H4 (cell line): Measurements from ENCODE around the gene GFAP. TPM values are rescaled to one million over a fixed set of nuclear protein-coding genes. Genes with fewer than 3 reads are reported as not detected.

ENCODE experiments used
- DNase-seq: peaks from one replicate; pipeline ENCODE4 v3.0.0-alpha.2; 2015; ENCODE audit warnings: low spot score
- total RNA-seq: library from RNA; depleted of rRNA; stranded (reverse); fragments of >200 nt; shearing (Covaris generic); gene quantifications from 2 replicates; pipeline ENCODE4 v1.2.3, GENCODE V29; 2014

GFAP gene
- total RNA-seq, 1 experiment from 2014 or later: not detected

DNA sequence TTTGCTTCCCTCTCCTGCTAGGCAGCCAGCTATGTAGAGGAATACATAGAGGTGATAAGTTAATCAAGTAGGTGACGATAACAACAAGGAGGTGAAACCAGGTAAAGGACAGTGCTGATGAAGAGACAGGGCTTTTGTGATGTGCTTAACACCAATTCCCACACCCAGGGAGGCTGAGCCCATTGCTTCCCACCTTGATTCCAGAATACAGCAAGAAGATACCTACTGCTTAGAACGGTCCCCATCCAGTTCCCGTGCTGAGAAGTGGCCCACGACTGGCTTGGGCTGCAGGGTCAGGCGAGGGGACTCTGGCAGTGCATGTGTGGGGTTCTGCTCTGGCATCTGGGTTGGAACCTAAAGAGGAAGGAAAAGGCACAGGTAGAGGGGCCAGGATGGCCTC is 16.1 kb upstream of the GFAP start:
- DNase-seq: no peak

DNA sequence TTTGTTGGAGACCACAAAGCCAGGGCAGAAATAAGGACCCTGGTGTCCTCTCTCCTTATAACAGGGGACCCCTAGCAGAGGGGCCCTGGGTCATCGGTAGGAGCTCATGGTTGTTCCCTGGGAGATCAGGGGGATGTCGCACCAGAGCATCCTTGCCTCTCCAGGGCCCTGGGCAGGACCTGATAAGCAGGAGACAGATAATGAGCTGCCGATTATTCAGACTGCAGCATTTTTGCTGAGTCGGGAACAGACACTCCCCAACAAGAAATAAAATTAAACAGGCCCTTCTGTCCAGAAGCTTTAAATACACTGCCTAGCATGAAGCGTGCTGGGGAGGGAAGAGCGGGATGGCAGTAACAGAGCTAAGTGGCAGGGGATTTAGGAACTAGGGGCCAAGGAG is 15.4 kb upstream of the GFAP start:
- DNase-seq: no peak

DNA sequence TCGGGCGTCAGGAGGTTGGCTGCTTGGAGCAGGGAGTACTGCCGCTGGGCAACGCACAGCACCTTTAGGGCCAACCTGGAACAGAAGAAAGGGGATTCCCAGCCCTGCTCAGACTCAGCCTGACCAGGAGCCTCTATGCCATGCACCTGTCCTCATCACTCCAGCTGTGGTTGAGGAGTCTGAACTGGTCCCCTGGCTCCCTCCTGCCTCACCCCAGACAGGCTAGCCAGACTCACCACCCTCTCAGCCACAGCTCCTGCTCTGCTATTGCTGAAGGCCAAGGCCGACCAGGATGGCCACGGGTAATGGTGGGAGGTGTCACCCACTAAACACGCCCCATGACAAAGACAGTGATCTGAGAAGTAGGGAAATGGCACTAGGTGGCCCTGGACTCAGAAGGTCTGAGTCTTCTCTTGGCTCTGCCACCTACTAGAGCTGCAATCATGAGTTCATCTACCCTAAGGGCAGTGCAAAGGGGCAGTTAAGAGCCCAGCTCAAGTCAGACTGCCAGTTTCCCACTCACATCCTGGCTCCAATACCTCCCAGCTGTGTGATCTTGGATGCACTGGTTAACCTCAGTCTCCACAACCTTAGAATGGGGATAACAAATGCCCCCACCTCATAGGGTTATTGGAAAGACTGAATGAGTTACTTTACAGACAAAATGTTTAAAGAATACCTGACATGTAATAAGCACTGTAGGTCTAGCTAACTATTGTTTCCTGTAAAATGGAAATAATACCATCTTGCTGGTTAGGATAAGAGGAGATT is 13.8 kb upstream of the GFAP start:
- no peak for DNase-seq

DNA sequence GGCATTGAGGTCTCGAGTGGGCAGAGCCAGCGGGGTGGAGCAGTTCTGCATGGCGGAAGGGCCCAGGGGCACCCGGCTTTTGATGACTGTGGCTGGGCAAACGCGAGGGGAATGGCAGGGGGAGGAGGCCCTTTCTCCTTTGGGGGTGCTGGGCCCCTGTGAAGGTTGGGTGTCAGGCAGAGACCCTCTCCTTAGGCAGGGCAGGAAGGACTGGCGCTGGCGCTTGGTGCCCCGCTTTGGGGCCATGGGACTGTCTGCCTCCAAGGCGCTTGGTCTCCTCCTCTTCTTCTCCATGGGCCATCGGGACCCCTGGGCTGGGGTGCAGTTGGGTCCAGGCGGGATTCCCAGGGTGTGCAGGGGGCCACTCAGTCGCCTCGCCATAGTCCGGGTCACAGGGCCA is 12.8 kb upstream of the GFAP start:
- DNase-seq: no peak

DNA sequence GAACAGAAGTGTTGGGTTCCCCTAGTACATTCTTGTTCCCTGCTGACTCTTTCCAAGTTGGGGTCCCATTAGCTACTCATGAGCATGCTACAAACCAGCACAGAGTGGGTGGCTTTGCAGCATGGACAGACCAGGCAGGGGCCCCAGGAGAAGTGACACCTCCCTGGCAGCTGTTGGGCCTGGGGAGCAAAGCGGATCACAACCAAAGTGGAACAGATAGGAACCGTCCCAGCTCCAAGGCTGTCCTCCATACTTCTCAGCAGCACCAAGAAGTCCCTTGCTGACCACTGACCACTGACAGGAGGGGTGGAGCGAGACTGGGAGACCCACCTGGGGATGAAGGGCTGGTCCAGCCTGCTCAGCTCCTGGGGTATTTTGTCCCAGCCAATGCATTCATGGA is 12.4 kb upstream of the GFAP start:
- DNase-seq: no peak

DNA sequence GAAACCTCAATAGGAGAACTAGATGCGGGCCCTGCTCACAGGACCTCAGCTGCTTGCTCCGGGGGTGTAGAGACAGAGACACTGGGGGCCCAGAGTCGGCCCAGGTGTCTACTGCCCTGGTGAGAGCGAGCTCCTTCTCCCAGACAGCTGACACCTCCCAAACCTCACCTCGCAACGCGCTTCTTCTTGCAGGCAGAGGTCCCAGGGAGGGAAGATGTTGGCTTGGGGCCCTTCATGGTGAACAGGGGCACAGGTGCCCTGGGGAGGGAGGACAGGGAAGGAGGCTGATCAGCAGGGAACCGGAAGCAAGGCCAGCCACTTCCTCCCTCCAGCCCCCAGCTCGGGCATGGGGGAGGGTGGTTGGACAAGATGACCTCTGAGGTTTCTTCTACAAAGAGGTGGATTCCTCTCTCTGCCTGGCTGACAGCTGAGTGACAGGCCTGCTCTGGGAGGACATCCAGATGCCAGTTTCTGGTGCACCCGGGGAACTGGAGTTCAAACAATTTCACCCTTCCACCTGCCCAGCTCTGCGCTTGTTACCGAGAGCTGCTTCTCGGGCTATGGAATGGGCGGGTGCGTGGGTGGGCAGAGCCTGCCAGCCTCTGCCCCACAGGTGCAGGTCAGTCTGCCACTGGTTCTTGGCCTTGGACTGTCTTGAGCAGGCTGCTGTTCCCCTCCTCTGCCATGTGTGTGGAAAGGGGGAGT is 11.7 kb upstream of the GFAP start:
- DNase-seq: no peak

DNA sequence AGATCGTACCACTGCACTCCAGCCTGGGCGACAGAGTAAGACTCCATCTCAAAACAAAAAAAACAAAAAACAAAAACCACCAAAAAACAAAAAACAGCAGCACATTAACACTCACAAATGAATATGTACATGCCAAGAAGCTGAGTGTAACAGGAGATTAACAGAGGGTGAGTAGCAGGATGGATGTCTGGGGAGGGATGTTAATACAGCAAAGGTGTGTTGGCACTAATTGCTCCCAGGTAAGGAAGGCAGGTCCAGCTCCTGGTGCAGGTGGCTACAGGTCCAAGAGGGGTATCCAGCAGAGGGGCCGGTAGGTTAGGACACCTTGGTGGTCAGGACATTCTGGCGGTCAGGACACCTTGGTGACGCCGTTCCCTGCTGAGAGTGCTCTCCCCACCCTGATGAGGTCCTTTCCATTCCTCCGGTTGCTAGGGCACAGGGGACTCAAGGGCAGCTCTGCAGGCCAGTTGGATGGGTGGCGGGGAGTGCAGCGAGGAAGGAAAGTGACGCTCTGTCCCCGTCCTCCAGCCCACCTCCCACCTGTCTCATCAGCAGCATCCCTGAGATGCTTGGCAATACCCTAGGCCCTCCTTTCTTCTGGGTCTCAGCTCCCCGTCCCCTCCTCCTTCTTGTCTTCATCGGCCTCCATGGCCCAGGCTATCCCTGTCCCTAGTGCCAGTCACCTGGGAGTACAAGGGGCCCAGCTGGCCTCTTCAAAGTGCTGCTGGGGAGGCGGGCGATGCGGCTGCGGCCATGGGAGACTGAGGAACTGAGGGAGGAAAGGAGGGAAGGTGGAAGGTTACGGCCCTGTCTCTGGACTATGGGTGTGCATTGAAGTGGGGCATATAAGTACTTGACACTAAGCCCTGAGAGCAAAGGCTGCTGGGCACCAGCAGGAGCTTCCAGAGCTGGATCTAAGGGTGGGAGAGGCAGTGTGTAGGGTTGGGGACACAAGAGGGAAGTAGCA is 10.7 kb upstream of the GFAP start:
- DNase-seq: no peak

DNA sequence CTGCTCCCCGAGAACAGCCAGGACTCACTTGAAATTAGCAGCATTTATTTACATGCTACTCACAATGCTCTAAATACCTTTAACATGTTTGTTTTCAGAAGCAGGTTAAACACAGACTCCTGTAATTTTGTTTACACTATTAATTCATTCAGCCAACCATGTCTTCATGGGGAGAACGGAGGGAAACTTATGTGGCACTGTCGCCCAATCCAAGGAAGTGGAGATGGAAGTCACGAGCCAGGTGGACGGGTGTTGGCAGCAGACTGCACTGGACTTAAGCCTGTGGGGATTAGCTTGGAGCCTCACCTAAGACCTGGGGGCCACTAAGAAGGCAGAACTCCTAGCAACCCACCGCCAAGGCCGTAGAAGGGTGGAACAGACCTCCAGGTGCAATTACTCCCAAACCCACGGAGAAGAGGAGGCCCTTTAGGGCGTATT is 8.8 kb upstream of the GFAP start:
- no peak for DNase-seq

DNA sequence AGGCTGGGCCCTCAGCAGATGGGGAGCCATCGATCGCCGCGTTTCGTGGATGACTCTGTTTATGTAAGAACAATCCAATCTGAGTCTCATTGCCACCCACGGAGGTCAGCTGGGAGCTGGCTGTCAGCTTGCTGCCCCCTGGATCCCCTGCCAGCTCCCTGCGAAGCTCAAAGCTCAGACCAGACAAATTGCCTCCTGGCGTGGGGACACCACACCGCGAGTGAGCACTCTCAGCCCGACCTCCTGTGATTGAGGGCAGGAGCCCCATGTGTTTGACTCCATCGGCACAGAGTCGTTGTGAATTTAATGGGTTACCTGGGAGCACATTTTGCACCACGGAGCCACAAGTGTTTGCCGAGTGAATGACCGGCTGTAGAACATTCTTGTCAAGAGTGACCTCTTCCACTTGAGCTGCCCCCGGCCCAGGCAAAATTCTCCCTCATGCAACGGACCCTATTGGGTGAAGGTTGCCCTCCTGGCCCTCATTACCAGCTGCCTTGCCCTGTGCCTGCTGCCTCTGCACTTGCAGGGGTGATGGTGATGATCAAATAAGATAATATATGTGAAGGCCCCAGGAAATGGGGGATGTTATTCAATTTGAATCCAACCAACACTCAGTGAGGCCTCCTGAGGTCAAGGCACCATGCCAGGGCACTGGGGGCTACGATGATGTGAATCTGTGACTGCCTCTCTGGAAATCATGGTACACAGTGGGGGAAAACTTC is 7.6 kb upstream of the GFAP start:
- DNase-seq: no peak

DNA sequence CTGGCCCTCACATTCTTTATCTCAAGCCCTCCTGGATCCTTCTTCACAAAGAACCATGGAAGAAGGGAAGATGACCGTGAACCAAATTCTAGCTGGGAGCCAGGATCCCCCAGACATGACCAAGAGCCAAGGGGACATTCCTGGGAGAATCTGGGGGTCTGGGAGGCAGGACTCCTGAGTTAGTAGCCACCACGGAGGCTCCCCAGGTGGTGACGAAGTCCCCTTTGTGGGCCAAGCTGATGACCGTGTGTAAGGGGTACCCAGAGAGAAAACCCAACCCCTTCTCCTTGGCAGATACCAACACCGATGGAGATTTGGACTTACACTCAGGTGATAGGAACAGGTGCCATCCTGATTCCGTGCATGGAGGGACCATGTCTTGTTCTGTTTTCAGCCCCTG is 6.8 kb upstream of the GFAP start:
- no peak for DNase-seq

DNA sequence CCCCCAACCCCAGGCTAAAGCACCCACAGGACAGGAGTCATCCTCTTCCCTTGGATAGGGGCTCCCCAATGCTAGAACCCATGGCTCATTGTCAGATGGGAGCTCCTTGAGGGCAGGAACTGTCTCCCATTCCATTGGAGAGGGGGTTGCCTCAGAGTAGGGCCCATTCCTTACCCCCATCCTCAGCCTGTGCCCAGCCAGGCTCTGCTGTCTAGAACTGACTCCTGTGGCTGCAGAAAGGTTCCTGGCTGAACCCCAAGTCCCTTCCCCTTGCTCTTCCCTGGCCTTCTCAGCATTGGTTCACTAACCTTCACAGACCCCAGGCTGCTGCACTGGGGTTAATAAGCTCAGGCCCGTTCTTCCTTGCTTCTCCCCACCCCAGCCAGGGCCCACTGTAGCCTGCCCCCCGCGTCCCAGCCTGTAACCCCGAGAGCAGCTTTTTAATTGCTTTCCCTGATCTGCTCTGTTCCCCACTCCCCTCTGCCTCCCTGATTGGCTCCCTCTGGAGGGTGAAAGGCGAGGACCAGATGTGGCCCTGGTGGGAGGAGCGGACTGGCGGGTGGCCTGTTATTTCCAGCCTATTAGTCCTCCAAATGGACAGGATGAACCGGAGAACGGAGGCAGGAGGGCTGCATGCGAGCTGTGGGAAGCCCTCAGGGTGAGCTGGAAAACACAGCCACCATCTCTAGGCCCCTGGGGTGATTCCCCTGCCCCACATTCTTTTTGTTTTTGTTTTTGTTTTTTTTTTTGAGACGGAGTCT is 6.0 kb upstream of the GFAP start:
- no peak for DNase-seq

DNA sequence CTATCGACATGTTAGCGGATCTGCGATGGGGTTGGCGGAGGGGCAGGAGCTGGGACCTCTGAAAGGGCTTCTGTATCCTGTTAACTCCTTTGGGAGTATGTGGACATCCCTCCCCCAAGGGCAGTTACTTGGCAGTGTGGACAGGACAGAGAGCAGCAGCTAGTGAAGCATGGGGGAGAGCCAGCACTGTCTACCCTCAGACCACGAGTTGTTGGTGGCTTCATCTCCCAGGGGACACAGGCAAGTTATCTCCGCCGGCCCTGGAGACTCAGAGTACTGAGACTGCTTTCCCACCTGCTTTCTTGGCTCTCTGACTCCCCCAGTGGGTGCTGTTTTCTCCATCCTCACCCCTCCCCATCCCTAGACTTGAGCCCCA is 5.3 kb upstream of the GFAP start:
- DNase-seq: no peak

DNA sequence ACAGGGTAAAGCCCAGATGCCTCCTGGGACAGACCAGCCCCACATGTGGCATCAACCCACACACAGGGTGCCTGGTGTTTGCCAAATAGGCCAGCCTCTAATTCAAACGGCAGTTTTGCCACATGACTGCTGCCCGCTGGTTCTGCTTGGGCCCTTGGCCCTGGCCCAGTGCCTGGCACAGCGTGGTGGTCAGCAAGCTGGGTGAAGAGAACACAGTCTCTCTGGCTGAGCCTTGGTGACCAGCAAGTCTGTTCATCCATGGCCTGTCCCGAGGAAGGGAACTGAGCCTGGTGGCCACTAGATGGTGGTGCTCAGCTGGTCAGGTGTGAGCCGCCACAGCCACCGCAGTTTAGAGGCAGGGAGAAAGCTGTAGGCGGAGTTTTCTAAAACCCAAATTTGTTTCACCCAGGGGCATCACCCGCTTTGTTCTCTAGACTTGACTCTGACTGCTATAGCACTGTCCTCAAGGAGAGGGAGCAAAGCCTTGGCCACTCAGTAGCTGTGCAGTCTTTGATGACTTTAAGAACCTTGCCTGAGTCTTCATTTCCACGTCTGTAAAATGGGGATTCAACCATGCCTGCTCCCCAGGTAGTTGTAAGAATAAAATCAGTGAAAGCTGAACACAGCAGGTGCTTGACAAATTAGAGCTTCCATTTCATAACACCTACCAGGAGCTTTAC is 4.7 kb upstream of the GFAP start:
- peak; percentile 85 for DNase-seq

DNA sequence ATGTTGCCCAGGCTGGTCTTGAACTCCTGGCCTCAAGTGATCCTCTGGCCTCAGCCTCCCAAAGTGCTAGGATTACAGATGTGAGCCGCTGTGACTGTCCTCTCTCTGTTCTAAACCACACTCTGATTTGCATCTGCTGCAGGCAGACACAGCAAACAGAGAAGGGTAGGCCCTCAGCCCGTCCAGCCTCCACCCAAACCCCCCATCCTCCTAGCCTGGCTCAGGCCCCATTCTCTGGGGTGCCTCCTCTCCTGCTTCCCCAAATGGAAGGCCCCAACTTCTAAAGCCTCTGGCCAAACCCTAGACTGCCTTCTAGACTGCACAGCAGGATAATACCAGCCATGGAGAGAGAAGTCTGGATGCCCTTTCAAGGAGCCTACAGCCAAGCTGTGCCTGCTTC is 4.1 kb upstream of the GFAP start:
- DNase-seq: no peak

DNA sequence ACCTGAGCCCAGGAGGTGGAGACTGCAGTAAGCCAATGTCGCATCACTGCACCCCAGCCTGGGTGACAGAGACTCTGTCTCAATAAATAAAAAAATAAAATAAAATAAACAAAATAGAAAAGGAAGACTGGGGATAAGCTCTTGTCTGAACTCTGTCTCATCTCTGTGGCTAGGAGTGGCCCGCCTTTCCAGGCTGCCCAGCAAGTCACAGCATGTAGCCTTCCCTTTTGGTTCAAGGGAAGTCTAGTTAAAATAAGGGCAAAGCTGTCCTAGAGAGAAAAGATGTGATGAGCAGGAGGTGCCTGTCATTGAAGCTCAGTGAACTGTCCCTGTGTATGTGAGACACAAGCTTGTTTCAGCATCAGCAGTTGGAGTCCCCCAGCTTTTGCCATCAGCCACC is 2.7 kb upstream of the GFAP start:
- DNase-seq: no peak

DNA sequence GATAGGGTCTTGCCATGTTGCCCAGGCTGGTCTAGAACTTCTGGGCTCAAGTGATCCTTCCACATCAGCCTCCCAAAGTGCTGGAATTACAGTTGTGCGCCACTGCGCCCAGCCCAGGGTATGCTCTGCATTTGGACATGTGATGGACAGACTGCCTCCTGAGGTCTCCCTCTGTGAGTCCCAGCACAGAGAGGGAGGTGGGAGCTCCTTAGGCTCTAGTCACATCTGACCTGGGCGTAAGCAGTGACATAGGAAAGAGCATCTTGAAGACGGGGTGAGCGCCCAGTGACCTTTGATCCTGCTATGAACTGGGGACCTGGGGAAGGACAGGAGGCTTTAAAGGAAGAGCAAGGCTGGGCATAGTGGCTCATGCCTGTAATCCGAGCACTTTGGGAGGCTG is 2.2 kb upstream of the GFAP start:
- DNase-seq: no peak

DNA sequence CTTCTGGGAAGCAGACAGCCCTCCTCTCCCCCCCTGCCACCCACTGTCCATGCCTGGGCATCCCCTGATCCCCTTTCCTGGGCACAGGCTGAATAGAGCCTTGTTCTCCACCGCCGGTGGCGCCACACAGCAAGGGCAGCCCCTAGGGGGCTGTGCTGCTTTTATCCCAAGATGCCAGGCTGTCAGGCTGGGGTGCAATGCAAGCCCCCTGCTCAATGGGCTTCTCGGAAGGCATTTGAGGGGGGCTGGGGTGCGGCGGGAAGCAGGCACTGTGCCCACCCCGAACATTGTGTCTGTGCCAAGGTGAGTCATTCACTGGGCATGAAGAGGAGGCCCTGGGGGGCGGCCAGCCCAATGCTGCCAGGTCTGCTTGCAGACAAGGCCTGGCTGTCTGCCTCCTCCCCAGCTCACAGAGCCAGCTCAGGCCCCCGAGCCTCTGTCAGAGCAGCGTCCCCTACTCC is 1.5 kb upstream of the GFAP start:
- DNase-seq: peak; percentile 69

DNA sequence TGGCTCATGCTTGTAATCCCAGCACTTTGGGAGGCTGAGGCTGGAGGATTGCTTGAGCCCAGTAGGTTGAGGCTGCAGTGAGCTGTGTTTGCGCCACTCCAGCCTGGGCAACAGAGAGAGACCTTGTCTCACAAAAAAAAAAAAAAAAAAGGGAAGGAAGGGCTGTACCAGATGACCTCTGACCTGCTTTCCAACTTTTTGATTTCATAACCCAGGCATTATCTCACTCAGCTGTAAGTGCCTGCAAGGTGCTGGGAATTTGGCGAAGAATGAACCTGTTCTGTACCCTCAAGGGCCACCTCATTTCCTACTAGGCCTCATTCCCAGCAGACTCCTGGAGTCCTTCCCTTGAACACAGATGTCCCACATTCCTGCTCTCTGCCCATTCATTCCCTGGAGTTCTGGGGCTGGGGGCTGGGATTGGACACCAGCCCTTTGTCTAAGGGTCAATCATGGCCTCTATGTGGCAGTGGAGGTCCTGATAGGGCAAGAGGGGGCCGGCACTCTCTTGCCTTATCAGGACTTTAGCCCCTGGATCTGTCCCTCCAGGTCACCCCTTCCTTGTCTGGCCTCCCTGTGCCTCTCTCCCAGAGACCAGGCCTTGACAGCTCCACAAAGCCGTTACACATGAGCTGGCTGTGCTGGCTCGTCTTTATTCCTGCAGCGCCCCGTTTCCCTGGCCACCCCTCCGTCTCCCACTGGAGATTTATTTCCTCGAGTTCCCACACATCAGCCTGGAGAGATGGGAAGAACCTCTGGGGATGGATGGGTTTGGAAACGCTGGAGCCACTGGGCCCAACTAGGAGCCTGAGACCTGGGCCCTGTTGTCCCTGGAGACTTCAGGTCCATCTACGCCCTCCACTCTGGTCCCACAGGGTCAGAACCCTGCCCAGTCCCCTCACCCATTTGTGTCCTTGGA is 821 bp upstream of the GFAP start:
- DNase-seq: no peak

DNA sequence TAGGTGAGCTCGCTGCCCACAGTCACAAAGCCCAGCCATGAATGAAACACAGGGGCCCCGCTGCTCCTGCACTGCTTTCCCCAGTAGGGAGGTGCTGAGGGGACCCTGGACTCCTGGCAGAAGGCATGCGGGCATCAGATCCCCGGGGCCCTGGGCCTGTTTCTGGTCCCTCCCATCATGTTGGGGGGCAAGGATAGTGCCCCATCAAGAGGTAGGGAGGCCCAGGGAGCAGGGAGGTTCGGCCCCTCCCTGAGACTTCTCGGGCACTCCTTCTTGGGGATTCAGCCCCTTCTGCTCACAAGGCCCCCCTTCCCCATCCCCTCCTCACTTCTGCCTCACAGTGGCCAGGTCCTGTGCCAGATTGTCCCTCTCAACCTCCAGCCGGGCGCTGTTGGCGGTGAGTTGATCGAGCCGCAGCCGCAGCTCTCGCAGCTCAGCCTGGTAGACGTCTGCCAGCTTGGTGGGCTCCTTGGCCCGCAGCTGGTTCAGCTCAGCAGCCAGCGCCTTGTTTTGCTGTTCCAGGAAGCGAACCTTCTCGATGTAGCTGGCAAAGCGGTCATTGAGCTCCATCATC is 515 bp downstream of the GFAP start:
- DNase-seq: no peak
